HG03103 (cell line): ENCODE measurements around the gene UBE2D2.
"Not testable (repeated sequence)": the region's sequence is repeated elsewhere in the genome, so short reads cannot be mapped to it uniquely, and the experiment has no call there.

ENCODE experiments used
- ATAC-seq: cut with Tn5 transposase; IDR thresholded peaks from one replicate; pipeline ENCODE4 v1.9.1; 2021; ENCODE audit warnings: low read depth; ENCODE audit not compliant: unreplicated experiment

The UBE2D2 gene

DNA sequence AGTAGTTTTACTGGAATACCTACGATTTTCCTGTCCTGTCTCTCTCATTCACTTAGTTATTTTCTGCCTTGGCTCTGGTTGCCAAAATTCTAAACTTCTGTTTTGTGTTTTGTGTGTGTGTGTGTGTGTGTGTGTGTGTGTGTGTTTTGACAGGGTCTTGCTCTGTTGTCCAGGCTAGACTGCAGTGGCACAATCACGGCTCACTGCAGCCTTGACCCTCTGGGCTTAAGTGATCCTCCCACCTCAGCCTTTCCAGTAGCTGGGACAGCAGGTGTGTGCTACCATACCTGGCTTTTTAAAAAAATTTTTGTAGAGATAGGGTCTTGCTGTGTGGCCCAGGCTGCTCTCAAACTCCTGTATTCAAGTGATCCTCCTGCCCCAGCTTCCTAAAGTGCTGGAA lies 17.2 kb downstream of the UBE2D2 start:
- ATAC-seq, result no peak

DNA sequence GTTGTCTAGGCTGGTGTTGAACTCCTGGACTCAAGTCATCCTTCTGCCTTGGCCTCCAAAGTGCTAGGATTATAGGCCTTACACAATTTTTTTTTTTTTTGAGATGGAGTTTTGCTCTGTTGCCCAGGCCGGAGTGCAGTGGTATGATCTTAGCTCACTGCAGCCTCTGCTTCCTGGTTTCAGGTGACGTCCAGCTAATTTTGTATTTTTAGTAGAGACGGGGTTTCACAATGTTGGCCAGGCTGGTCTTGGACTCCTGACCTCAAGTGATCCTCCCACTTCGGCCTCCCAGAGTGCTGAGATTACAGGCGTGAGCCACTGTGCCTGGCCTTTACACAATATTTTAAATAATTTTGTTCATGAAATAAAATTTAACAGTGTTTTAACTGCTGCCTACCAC lies 21.0 kb downstream of the UBE2D2 start:
- not testable (repeated sequence) for ATAC-seq

DNA sequence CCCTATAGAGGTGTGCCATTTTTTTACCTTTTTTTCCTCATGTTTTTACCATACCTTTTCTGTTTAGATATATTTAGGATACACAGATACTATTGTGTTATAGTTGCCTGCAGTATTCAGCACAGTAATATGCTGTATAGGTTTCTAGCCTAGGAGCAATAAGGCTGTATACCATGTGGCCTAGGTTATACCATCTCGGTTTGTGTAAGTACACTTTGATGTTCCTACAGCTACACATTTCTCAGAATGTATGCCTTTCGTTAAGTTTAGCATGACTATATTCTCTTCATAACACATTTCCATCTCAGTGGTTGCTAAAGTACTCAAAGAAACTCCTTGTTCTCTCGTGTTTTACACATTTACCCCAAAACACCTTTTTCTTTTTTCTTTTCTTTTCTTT lies 23.0 kb downstream of the UBE2D2 start:
- no peak for ATAC-seq

DNA sequence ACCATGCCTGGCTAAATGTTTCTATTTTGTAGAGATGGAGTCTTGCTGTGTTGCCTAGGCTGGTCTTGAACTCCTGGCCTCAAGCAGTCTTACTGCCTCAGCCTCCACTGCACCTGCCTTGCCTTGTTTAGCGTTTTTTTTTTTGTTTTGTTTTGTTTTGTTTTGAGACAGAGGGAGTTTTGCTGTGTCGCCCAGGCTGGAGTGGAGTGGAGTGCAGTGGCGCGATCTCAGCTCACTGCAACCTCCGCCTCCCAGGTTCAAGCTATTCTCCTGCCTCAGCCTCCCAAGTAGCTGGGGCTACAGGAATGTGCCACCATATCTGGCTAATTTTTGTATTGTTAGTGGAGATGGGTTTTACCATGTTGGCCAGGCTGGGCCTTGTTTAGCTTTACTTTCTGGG lies 27.0 kb downstream of the UBE2D2 start:
- ATAC-seq, result not testable (repeated sequence)

DNA sequence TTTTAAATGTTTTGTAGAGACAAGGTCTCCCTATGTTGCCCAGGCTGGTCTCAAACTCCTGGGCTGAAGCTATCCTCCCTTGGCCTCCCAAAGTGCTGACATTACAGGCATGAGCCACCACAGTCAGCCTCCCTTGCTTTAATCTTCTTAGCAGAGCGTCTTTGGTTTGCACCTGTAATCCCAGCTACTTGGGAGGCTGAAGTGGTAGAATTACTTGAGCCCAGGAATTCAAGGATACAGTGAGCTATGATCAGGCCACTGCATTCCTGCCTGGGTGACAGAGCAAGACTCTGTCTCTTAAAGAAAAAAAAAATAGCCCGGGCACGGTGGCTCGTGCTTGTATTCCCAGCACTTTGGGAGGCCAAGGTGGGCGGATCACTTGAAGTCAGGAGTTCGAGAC lies 27.8 kb downstream of the UBE2D2 start:
- ATAC-seq, result no peak

DNA sequence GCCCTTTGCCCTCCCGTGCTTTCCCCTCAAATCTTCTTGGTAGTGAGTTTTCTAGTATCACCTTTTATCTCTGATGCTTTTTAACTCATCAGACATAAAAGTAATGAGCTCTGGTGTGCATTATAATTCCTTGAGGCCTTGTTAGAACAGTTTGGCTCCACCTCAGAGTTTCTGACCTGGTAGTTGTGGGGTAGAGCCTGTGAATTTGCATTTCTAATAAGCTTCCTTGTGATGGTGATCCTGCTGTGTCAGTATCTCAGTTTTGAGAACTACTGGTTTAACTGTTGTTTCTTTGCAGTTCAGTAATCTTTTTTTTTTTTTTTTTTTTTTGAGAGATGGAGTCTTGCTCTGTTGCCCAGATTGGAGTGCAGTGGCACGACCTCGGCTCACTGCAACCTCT lies 31.1 kb downstream of the UBE2D2 start:
- no peak for ATAC-seq

DNA sequence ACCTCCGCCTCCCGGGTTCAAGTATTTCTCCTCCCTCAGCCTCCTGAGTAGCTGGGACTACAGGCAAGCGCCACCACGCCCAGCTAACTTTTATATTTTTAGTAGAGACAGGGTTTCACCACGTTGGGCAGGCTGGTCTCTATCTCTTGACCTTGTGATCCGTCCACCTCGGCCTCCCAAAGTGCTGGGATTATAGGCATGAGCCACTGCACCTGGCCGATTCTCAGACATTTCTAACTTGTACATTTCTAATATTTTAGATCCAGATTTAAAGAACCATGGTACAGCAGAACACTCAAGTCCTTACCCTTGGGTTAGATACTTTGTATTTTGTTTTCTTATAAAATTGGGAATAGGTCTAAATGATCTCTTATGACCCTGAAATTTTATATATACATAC lies 31.9 kb downstream of the UBE2D2 start:
- not testable (repeated sequence) for ATAC-seq

DNA sequence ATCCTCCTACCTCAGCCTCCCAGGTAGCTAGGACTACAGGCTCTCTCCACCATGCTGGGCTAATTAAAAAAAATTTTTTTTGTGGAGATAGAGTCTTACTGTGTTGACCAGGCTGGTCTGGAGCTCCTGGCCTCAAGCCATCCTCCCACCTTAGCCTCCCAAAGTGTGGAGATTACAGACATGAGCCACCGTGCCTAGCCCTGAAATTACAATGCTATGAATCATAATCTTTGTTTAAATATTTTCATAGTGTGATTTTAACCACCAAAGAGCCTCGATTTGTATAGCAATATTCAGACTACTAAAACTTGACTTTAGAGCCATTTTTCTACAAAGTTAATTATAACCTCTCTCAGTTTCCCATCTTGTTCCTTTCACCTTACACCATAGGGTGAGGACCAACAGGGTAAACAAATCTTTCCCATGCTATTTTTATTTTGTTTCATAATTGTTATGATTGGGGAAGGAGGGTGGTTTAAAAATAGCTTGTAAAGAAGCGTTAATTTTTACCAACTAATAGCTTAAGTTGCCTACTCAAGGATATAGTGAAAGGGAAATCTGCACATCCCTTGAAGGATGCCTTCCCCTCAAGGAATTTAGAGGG lies 32.7 kb downstream of the UBE2D2 start:
- no peak for ATAC-seq

DNA sequence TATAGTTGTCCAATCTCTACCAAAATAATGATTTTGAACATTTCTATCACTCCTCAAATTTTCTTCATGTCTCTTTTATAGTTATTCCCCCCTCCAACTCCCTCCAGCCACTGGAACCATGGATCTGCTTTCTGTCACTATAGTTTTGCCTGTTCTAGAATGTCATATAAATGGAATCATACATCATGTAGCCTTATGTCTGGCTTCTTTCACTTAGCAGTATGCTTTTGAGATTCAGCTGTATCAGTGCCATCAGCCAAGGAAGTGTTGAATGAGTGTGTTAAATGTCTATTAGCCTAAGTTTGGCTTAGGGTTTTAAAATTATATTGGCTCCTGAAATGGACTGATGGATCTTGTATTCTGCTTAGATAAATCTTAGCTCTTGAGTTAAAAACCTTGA lies 36.0 kb downstream of the UBE2D2 start:
- ATAC-seq, result no peak

DNA sequence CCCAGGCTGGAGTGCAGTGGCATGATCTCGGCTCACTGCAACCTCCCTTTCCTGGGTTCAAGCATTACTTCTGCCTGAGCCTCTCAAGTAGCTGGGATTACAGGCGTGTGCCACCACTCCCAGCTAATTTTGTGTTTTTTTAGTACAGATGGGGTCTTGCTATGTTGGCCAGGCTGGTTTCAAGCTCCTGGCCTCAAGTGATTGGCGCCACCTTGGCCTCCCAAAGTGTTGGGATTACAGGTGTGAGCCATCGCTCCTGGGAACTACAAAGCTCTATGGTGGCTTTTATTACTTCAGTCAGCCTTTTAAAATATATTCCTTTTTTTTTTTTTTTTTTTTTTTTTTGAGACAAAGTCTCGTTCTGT lies 37.4 kb downstream of the UBE2D2 start:
- not testable (repeated sequence) for ATAC-seq

DNA sequence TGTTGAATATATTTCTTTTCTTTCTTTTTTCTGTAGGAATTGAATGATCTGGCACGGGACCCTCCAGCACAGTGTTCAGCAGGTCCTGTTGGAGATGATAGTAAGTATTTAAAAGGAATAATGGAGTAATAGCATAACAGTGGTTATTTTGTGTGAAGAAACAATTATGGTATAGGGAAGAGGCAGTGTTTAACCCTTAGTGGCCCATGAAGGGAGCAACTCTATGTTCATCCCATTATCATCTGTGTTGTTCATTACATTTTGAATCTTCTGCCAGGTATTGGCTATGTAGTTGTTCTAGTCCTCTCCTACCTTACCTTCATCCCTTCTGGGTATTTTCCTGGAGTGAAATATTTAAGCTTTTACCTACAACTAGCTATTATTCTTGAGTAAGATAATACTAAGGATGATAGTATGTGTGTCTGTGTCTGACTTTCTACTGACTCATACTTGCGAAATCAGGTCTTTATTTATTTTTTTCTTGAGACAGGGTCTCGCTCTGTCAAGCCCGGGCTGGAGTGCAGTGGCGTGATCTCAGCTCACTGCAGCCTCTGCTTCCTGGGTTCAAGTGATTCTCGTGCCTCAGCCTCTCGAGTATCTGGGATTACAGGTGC lies 39.3 kb downstream of the UBE2D2 start:
- ATAC-seq, result no peak

DNA sequence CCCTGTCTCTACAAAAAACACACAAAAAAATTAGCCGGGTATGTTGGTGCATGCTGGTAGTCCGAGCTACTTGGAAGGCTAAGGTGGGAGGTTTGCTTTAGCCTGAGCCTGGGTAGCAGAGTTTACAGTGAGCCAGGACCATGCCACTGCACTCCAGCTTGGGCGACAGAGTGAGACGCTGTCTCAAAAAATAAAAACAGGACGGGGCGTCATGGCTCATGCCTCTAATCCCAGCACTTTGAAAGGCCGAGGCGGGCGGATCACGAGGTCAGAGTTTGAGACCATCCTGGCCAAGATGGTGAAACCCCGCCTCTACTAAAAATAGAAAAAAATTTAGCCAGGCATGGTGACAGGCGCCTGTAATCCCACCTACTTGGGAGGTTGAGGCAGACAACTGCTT lies 40.3 kb downstream of the UBE2D2 start:
- no peak for ATAC-seq

DNA sequence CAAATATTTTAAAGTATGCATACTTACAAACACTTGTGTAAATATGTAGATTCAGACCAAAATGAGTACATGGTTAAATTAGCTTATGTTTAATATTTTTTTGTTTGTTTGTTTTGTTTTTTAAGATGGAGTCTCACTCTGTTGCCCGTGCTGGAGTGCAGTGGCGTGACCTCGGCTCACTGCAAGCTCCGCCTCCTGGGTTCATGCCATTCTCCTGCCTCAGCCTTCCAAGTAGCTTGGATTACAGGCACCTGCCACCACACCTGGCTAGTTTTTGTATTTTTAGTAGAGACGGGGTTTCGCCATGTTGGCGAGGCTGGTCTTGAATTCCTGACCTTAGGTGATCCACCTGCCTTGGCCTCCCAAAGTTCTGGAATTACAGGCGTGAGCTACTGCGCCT lies 40.8 kb downstream of the UBE2D2 start:
- not testable (repeated sequence) for ATAC-seq

DNA sequence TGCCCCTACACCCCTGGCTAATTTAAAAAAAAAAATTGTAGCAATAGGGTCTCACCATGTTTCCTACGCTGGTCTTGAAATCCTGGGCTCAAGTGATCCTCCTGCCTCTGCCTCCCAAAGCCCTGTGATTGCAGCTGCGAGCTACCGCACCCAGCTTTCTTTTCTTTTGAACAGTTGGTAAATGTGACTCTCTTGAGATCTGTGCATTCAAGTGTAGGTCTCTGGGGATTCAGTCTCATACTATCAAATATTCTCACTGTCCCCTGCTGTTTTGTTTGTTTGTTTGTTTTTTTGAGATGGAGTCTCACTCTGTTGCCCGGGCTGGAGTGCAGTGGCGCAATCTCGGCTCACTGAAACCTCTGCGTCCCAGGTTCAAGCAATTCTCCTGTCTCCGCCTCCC lies 44.7 kb downstream of the UBE2D2 start:
- no peak for ATAC-seq

DNA sequence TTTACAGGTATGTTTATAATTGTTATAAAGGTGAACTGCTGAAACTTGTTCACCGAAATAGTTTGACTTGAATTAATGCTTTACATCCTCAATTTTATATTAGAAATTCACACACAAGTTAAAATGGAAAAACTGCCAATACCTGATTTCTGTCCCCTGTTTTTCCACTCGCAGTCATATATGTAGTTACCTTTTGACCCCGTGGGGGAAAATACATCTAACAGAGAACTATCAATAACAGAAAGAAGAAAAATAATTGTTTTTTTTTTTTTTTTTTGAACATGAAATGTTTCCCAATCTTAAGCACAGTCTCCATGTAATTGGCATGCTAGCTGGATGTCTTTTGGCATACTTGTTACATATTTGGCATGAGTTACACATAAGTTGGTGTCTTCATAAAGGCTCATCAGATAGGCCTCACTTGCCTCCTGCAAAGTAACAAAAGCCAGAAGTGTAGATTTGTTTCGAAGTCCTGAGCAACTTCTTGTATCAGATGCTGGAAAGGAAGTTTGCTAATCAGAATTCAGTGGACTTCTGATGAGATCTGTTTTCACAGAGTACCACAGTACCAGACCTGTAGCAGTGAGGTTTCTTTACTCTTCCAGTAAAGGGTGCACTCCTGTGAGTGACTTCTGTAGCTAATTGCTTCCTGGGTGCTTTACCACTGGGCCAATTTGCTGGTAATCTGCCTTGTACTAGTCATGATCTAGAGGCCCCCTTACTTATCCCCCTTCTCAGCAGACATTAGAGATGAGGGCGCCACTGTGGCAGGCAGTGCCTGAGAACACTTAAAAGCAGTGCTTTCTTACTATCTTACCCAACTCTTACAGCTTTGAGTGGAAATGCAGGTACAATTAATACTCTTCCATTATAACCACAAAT lies 50.8 kb downstream of the UBE2D2 start:
- ATAC-seq, result no peak

DNA sequence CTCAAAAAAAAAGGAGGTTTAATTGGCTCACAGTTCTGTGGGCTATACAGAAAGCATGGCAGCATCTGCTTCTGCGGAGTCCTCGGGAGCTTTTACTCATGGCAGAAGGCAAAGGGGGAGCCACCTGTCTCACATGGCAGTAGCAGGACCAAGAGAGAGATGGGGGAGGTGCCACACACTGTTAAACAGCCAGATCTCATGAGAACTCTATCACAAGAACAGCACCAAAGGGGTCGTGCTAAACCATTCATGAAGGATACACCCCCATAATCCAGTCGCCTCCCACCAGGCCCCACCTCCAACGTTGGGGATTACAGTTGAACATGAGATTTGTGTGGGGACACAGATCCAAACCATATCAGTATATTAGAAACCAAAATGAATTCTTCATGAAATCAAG lies 58.7 kb downstream of the UBE2D2 start:
- no peak for ATAC-seq

DNA sequence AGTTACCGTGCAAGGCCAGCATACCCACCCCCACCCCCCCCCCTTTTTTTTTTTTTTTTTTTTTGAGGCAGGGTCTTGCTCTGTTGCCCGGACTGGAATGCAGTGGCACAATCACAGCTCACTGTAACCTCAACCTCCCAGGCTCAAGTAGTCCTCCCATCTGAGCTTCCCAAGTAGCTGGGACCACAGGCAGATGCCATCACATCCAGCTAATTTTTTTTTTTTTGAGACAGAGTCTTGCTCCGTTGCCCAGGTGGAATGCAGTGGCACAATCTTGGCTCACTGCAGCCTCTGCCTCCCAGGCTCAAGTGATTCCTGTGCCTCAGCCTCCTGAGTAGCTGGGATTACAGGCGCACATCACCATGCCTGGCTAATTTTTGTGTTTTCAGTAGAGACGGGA lies 64.3 kb downstream of the UBE2D2 start:
- not testable (repeated sequence) for ATAC-seq

DNA sequence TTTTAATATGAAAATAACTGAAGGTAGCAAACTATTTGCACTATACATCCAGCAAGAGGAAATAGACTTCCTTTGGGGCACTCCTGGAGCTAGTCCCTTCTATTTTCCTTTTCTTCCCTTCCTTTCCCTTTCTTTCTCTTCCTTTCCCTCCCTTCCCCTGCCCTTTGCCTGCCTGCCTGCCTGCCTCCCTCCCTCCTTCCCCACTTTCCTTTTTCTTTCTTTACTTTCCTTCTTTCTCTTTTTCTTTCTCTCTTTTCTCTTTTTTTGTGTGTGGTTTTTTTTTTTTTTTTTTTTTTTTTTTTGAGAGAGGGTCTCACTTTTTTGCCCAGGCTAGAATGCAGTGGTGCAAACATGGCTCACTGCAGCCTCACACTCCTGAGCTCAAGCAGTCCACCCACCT lies 69.7 kb downstream of the UBE2D2 start:
- ATAC-seq, result no peak

DNA sequence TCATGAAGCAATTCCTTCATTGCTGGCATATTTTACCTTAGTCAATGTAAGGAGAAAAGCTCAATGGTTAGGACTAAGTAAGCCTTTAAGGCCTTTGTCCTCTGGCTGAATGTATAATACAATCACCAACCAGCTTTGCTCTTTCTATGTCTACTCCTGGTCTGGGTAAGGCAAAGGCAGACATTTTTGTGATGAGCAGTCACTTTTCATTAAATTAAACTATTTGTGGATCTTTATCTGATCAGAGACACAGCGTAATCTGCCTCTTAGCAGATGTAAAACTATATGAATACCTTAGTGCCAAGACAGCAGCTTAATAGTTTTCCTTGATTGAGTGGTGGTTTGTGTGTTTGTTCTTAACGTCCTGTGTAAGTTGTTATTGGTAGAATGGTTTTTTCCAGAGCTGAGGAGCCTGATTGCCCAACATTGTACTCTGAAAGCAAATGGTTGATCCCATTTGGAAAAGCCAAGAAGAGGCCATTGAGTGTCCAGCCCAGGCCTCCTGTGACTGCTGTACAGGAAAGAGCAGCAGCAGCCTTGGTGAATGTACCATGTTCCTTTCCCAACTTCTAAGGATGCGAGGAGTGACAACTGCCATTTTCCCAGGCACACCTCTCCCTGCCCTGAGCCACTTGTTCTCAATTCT lies 70.5 kb downstream of the UBE2D2 start:
- no peak for ATAC-seq

DNA sequence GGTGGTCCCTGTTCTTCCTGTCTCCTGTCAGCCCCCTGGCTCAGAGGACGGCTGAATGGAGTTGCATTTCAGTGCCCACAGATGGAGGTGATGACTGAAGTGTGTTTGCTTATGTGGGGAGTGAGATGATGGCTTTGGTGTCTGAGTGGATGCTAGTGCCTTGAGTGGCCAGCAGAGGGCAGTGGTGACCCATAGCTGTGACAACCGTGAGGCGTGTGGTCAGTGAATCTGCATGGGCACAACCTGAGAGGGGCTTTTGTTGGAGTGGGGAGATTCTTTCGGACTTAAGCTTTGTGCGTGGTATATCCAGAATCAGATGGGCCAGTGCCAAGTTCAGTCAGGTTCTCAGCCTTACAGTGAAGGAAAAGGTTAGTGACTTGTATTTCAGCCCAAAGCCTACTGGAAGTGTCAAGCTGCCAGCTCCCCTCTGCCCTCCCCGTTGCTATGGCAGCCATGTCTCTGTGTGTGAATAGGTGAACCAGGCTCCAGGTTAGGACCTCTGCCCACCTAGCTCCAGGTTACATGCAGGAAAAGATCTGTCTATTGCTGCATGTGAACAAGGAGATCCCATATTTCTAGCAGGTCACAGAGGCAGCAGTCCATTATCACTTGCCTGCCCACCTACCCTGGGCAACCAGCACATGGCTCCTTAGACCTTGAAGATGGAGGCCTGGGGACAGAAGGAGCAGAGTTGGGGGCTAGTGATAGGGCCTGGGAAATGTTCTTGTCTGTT lies 72.3 kb downstream of the UBE2D2 start:
- no peak for ATAC-seq

DNA sequence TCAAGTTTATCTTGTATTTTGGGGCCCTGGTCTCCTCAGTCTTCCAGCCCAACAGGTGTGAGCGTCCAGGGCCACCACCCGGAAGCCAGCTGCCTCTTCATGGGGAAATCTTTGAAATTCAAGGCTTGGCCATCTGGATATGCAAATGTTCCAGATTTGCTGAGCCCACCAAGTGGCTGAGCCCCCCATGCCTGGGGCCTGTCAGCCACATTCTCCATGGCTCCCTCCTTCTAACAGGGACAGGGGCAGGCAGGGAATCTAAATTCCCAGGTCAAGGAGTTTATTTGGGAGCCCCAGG lies 72.8 kb downstream of the UBE2D2 start:
- no peak for ATAC-seq
